Prostate gland (tissue), 2 donors: ENCODE measurements around the gene MGRN1.

Experiments used
- POLR2A ChIP-seq: fragments of 450-650 bp; IDR thresholded peaks from one replicate; pipeline ENCODE4 v1.6.1; 2016; ENCODE audit warnings: antibody characterized with exemption, mild to moderate bottlenecking
- TF ChIP-seq, protein P1 (sequence below), 4 experiments: fragments of 200-600 bp in 2 of 4; fragments of 450-650 bp in 2 of 4; sonication (generic) in 2 of 4; IDR thresholded peaks; 1 replicate in 3 of 4; 2 replicates in 1 of 4; pipeline ENCODE4 v1.5.1; 2016 to 2019; ENCODE audit warnings: antibody characterized with exemption in 4 of 4, mild to moderate bottlenecking in 2 of 4, moderate library complexity in 2 of 4

- TF ChIP-seq, protein P1, sequence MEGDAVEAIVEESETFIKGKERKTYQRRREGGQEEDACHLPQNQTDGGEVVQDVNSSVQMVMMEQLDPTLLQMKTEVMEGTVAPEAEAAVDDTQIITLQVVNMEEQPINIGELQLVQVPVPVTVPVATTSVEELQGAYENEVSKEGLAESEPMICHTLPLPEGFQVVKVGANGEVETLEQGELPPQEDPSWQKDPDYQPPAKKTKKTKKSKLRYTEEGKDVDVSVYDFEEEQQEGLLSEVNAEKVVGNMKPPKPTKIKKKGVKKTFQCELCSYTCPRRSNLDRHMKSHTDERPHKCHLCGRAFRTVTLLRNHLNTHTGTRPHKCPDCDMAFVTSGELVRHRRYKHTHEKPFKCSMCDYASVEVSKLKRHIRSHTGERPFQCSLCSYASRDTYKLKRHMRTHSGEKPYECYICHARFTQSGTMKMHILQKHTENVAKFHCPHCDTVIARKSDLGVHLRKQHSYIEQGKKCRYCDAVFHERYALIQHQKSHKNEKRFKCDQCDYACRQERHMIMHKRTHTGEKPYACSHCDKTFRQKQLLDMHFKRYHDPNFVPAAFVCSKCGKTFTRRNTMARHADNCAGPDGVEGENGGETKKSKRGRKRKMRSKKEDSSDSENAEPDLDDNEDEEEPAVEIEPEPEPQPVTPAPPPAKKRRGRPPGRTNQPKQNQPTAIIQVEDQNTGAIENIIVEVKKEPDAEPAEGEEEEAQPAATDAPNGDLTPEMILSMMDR (IDR thresholded peaks at IDR 0.05), result peak in 1 of 4 experiments; percentile 18
- TF ChIP-seq POLR2A, result no peak
Observed at GRCh38 chr16:4694642-4695451, 70.2 kb downstream of the MGRN1 start.
